Pulmonary artery endothelial cell (primary cell): ENCODE data around the gene ZNF740. TPM values are rescaled to one million over a fixed set of nuclear protein-coding genes. Genes with fewer than 3 reads are reported as not detected.

ENCODE experiments used
- DNase-seq: peaks from one replicate; pipeline ENCODE4 v3.0.0-alpha.2; 2011; ENCODE audit warnings: low read depth, low spot score
- total RNA-seq: library from RNA; depleted of rRNA; stranded (reverse); fragments of >200 nt; gene quantifications from 2 replicates; pipeline ENCODE4 v1.2.3, GENCODE V29; 2014

The ZNF740 gene
- total RNA-seq, 1 donor from 2014 or later: 14.1 TPM

DNA sequence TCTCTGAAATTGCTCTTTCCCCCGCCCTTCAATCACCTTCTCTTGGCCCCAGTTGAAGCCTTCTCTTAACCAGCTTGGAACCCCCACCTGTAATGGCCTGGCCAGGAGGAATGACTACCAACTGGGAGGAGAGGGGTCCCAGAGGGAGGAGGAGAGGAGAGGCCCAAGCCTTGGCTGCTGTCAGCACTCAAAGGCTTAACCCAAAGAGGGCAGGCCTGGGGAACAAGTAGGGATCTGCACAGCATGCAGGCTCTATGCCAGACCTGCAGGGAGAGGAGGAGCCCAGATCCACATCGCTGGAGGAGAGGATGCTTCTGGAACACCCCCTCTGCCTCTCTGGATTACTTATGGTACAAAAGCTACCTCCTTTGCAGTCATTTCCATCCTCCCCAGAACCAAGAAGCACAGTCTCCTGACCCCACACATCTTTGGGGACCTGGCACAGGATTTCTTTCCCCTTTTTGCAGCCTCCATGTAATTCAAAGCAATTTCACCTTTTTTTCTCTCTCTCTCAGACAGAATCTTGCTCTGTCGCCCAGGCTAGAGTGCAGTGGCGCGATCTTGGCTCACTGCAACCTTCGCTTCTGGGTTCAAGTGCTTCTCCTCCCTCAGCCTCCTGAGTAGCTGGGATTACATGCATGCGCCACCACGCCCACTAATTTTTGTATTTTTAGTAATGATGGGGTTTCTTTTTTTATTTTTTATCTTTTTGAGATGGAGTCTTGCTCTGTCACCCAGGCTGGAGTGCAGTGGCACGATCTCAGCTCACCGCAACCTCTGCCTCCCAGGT is 45.3 kb downstream of the ZNF740 start:
- DNase-seq: no peak

DNA sequence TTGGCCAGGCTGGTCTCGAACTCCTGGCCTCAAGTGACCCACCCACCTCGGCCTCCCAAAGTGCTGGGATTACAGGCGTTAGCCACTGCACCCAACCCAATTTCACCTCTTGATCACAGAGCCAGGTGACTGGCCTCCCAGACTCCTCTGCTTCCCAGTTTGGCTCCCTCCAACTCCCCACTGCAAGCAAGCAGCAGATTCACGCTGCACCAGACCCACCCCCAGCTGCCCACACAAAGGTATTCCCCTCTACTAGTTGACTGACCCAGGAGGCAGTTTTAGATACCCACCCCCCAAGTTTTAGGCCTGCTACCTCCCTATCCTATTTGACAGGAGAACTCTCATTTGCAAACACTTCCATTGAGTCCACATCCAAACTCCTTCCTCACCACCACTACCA is 46.3 kb downstream of the ZNF740 start:
- no peak for DNase-seq

DNA sequence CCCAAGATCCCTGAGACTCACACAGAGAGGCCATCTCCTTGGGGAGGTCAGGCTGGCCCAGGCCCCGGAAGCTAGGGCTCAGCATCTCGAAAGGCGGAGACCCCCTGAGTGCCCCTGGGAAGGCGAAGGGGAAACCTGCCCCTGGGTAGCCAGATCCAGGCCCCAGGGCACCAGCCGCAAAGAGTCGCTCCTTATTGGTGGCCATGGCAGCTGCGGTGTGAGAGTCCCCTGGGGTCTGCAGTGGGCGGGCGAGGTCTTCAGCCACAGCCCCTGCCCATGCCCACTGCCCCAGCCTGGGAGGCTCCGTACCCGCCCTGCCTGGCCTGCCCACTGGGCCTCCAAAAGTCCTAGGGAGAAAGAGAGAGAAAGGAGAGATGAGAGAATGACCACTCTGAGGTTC is 46.8 kb downstream of the ZNF740 start:
- DNase-seq: no peak

DNA sequence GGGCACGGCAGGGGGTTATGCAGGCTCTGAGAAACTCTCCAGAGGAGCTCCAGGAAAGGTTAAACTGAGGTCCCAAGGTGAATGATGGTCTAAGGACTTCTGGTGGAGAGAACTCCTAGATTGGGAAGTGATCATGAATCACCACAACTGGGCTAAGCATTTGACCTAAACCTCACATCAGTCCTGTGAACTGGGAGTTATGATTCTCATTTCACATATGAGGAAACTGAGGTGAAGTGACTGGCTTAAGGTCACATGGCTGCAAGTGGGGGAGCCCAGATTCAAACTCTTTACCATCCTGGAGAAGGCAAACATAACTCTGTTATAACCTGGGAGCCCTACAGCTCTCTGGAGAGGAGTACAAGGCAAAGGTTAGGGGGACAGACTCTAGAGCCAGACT is 47.3 kb downstream of the ZNF740 start:
- no peak for DNase-seq

DNA sequence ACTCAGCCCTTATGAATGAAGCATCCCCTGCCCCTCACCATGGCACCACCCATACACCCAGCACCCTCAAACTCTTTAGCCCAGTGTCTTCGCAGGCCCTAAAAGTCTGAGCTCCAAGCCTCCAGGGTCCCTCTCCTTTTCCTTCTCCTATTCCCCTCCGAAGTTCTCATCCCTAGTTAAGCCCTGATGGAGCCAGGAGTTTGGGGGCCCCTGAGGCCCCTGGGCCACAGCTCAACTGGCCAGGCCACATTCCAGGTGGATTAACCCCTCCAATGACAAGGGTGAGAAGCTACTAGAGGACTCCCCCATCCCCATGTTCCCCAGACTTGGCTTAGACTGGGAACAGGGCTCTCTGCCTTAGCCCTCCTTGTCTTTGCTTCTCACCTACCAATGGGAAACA is 48.9 kb downstream of the ZNF740 start:
- DNase-seq: no peak

DNA sequence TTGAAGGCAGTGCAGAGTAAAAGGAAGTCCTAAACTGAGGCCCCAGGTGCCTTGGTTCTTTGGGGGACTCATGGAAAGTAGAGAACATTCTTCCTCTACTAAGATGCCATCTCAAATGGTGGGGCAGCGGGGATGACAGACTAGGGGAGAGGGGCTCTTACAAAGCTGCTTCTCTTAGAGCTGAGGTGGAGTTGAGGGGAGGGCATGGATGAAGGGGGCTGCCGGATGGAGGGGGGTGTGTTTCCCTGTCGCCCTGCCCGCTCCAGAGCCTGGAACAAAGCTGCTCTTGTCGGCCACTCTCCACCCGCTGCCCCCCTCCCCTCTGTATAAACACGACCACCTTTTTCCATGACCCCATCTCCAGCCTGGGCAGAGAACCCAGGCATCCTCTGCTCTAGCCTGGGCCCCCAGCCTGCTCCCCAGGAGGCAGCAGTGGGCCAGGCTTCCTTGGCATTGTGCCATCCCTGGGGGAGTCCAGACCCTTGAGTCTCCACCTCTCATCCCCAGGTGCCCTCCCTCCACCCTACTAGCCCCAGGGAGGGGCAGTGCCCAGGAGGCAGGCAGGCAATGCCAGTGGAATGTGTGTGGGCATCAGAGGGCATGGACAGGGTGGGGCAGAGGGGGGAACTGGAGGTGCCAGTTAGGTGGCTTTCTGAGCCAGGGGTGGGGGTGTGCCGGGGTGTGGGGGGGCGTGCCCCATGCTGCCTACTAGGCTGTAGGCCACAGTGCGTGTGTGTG is 49.8 kb downstream of the ZNF740 start:
- DNase-seq: no peak

DNA sequence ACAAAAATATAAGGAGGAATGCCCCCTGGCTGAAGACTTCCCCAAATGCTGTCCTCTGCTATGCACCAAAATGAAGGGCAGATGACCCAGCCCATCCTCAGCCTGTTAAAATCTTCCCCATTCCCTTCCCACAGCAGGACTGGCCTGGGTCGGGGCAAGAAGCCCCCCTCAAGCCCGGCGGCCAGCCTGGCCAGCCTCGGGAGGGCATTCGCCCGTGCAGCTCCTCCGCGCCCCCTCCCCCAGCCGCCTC is 51.1 kb downstream of the ZNF740 start:
- DNase-seq: no peak

DNA sequence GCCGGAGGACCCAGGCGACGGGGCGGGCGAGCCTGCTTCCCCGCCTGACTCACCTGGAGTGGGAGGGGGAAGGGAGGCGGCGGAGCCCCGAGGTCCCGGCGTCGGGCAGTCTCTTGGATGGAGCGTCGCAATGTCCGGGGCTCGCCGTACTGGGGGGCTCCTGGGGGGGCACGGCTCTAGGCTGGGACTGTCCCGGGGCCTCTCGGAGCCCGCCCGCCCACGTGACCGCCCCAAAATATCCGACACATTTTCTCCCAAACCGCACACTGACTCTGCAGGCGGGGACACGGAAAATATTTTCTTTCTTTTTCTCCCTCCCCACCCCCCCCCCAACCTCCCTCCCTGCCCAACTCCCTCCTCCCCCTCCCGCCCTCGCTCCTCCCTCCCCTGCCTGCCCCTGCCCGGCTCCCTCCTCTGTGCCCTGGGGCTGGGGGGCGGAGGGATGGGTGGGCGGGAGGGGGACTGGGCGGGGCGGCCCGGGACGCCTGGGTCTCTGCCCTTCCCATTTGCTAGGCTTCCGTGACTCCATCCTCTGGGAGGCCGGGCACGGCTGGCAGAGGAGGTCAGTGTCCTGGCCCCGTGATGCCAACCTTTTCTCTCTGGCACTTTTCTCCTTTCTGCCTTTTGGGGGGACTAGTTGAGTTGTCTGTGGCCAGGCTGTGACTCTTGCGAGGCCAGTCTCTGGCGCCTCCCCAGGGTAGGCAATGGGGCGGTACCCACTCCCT is 51.6 kb downstream of the ZNF740 start, which contains the start of gene RARG:
Gene RARG, minus strand, starts transcription at position 289 of the 725 bp plus-strand sequence. CDS start 4,664 bp downstream, outside the sequence.
- no peak for DNase-seq

DNA sequence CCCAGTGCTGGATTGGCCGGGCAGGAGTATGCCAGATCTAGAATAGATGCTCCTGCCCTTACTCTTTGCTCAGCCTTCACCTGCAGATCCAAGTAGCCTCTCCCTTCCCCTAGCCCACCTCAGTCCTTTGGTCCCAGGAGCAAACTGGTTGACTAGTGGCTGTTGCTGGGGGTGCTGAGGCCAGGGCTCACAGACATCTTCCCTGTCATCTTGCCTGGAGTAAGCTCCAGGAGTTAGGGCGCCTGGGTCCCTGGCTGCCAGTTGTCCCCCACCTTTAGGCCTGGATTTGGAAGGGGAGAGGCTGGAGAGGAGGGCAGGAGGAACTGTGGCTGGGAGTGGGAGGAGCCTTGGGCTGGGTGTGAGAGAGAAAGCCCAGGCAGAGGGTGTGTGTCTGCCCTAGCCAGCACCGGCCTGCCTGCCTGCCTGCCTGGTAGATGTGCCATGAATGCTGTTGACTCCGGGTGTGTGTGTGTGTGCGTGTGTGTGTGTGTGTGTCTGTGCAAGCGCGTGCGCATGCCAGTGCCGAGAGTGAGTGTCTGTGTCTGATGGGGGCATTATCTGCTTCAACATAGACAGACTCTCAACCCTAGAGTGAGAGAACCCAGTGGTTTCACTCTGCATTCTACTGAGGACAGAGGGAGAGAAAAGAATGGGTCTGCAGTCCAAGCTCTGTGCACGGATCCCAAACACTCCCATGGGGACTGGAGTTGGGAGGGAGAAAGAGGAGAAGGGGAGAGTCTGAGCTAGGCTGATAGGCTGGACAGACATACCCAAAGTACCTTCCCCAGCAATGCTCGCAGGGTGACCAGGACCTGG is 52.3 kb downstream of the ZNF740 start:
- DNase-seq: no peak

DNA sequence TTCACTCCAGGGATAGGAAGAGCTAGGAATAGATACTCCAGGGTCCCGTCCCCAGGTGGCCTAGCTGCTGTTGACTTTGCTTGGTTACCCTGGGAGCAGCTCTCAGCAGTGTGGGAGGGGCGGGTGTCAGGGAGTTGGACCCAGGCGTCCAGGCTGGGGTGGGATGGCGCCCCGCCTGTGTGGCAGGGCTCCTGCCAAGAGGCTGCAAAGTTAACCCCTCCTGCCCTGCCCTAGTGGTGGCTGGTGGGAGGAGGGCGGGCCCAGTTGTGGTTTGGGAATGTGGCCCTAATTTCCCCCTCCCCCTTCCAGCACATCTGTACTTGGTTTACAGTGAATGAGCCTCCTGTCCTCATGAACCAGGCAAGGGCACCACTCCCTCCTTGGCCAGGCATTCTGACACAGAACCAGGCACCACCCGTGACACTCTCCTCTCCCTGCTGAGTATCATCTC is 53.2 kb downstream of the ZNF740 start:
- DNase-seq: no peak

DNA sequence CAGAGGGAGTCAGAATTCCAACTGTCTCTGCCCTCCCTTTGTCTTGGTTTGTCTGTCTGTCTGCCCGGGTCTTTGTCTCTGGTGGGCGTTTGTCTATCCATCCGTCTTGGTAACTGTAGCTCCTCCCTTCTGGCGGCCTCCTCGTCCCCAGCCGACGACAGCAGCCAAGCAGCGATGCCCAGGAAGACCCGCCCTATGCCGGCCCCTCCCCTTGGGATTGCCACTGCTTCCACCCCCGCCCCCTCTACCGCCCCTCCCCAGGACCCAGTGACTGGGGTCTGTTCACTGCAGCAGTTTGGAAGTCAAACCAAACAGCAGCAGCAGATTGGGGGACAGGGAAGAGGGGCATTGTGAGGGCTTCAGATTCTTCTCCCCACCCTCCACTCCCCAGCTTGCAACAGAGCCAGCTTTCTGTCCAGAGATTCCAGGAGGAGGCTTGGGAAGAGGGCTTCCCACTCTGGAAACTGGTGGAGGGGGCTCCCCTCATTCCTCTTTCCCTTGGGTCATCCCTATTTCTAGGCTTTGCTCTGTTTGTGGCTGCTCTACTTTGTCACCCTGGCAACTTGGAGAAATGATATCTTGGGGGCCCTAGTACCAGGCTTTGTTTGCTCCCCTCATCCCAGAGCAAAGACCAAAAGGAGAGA is 53.9 kb downstream of the ZNF740 start:
- DNase-seq: no peak

DNA sequence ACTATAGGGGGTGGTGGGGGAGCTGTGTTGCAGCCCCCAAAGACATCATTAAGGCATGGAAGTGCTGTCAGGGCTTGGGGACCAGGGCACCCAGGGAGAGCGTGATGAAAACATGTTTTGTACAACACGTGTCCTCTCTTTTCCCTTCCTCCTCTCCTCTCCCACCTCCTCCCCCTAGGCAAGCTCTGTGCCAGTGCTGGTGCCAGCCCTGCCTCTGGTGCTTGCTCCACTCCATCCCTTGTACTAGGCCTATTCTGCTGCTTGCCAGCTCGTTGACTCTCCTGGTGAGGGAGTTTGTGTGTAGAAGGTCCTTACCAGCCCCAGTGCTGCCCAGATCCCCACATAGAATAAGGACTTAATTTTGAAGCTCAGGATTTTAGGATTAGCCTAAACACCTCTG is 54.6 kb downstream of the ZNF740 start:
- no peak for DNase-seq

DNA sequence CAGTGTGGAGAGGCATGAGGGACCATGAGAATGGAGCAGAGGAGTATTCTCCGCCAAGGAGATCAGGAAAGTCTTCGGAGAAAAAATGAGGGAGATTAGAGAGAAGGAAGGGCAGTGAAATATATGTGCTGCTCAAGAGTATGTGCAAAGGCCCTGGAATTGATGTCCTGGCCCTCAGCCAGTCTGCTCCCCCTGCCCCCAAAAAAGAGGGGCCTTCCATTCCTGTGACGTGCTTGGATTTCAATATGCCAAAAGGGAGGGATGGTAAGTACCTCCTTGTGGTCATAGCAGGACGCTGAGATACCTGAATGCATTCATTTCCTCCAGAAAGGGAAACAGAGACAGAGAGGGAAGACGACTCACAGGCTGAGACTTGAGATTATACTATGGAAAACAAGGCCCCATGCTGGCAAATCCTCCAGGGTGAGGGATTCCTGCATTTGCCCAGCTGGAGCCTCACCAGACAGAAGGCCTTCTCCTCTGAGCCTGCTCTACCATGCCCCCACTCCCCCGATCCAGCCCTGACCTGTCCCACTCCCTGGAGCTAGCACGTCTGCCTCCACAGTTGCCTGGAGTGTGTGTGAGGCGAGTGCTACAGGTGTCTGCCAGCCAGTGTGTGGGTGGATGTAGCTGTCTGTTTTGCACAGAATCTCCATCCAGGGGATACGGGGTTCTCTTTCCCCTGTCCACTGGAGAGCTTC is 55.4 kb downstream of the ZNF740 start:
- no peak for DNase-seq

DNA sequence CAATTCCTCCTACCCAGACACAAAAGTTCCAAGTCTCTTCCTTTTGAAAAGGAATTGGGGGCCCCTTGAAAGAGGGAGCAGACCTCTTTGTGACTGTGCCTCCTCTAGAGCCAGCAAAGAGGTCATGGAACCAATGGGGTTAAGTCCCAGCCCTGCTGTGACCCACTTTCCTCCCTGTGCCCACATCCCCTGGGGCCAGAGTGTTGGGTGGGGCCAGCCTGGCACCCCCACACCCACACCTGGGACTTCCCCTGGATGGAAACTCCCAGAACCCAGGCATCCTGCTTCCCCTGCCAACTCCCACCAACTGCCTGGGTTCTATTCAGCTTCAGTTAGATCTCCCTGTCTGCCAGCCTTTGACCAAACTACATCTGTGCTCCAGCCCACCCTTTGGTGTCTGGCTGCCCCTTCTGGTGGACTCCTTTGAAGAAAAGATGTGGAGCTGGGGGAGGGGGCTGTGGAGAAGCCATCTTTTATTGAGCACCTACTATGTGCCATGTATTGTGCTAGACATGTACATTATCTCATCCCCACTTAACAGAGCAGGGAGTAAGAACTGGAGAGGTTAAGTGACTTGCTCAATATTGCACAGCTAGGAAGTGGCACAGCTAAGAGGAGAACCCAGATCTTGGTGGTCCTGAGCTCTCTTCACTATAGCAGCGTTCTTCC is 56.1 kb downstream of the ZNF740 start:
- DNase-seq: no peak

DNA sequence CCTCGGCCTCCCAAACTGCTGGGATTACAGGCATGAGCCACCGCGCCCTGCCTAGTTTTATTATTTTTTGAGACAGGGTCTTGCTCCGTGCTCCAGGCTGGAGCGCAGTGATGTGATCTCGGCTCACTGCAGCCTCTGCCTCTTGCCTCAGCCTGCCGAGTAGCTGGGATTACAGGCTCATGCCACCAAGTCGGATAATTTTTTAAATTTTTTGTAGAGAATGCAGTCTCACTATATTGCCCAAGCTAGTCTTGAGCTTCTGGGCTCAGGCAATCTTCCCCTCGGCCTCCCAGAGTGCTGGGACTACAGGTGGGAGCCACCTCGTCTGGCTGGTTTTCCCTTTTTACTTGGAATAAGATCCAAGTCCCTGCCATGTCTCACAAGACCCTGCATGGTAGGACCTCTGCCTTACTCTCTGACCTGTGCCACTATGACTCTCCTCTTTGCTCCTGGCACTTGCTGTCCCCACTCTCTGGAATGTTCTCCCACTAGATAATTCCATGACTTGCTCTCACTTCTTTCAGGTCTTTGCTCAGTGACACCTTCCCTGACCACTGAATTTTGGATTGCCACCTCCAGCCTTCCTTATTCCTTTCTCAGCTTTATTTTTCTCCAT is 59.2 kb downstream of the ZNF740 start:
- no peak for DNase-seq

DNA sequence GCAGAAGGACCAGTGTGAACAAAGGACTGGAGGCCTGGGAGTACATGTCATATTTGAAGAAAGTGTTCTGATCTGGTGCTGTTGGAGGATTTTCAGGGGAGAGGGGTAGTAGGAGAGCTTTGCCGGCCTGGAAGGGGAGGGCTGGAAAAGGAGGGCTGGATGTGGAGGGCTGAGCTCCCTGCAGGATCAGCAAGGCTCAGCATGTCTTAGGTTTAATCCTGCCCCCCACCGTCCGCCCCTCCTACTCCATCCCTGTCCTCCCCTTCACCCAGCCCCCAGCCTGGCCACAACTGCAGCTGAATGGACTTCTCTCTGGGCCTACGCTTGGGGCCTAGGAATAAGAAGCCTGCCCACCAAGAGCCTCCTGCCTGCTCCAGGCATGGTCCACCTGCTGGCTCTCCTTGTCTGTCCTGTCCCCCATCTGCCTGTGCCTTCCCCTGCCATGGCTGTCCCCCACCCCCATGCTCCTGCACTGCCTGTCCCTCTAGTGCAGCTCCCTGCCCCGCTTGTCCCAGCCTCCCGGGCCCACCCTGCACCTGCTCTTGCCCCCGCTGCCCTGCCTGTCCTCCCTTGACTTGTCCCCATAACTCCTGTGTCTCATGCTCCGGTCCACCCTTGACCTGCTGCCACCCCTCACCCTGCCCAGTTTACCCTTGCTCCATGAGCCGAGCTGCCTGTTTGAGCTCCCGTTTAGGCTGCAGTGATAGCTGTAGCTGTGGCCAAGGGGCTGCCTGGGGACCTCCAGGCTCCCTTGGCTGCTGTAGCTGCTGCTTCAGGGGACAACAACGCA is 61.3 kb downstream of the ZNF740 start:
- no peak for DNase-seq

DNA sequence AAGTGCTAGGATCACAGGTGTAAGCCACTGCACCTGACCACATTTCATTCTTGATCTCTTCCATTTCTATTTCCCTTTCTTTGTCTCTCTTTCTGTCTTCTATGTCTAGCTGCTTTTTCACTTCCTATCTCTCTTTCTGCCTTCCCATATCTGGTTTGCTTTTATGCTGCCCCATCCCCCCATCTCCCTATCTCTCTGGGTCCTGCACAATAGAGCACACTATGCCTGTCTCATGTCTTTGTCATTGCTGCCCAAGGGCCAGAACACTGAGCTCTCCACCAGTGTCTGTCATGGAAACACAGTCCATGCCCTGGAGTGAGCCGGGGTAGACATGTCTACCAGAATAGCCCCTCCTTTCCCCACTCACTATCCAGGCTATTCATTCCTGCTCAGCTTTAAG is 63.8 kb downstream of the ZNF740 start:
- DNase-seq: no peak
